CD4-positive, alpha-beta T cell treated with Interleukin-17A for 4 hours (primary cell): ENCODE results near the gene PFN1.
"Not testable (repeated sequence)": the region's sequence is repeated elsewhere in the genome, so short reads cannot be mapped to it uniquely, and the experiment has no call there.

Experiments used
- DNase-seq: peaks from one replicate; pipeline ENCODE4 v3.0.0-alpha.2; 2020; ENCODE audit warnings: mixed read lengths

Gene PFN1

DNA sequence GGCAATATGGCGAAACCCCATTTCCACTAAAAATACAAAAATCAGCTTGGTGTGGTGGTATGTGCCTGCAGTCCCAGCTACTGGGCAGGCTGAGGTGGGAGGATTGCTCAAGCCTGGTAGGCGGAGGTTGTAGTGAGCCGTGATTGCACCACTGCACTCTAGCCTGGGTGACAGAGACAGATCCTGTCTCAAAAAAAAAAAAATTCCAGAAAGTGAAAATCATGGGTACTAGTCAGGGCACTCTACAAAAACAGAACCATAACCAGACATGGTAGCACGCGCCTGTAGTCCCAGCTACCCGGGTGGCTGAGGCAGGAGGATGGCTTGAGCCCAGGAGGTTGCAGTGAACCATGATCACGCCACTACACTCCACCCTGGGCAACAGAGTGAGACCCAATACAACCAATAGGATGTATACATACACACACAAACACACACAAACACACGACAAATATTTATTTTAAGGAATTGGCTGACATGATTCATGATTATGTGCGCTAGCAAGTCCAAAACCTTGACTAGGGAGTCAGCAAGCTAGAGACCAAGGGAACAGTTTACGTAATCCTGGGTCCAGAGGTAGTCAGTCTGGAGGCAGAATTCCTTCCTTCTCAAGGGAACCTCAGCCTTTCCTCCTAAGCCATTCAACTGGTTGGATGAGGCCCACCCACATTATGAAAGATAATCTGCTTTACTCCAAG is 27.8 kb downstream of the PFN1 start:
- DNase-seq, result no peak

DNA sequence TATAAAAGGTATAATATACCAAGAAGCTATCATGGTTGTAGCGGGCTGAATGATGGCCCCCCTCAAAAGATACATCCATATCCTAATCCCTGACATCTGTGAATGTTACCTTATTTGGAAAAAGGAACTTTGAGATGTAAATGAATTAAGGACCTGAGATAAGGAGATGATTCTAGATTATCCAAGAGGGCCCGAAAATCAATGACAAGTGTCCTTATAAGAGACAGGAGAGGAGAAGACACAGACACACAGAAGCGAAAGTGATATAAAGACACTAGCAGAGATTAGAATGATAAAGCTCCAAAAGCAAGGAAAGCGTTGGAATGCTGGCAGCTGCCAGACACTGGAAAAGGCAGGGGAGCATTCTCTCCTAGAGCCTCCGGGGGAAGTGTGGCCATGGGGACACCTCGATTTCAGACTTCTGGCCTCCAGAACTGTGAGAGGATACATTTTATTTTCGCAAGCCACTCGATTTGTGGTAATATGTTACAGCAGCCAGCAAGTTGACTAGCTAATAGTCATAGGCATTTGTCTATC is 28.8 kb downstream of the PFN1 start:
- DNase-seq, result no peak

DNA sequence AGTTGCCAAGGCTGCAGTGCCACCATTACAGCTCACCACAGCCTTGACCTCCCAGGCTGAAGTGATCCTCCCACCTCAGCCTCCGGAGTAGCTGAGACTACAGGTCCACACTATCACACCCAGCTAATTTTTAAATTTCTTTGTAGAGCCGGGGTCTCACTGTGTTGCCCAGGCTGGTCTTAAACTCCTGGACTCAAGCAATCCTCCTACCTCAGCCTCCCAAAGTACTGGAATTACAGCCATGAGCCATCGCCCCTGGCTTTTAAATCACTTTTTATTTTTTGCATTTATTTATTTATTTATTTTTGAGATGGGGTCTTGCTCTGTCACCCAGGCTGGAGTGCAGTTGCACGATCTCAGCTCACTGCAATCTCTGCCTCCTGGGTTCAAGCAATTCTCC is 33.8 kb downstream of the PFN1 start:
- DNase-seq, result not testable (repeated sequence)

DNA sequence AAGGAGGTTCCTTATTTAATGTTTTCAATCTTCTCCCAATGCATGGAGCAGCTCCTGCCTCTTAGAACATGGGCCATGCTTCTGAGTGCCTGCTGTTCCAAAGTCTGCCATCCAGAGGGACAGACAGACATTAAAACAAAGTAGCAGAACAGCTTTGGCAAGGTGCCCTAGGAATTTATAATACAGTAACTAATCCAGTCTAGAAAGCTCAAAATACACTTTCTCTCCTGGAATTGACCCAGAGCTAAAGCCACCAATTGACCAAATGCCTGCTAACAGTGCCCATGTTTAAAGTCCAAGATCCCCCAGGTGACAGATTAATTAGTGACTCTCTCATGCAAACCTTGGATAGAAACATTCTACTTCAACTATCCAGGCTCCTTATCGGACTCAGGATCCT is 34.3 kb downstream of the PFN1 start:
- DNase-seq, result no peak

DNA sequence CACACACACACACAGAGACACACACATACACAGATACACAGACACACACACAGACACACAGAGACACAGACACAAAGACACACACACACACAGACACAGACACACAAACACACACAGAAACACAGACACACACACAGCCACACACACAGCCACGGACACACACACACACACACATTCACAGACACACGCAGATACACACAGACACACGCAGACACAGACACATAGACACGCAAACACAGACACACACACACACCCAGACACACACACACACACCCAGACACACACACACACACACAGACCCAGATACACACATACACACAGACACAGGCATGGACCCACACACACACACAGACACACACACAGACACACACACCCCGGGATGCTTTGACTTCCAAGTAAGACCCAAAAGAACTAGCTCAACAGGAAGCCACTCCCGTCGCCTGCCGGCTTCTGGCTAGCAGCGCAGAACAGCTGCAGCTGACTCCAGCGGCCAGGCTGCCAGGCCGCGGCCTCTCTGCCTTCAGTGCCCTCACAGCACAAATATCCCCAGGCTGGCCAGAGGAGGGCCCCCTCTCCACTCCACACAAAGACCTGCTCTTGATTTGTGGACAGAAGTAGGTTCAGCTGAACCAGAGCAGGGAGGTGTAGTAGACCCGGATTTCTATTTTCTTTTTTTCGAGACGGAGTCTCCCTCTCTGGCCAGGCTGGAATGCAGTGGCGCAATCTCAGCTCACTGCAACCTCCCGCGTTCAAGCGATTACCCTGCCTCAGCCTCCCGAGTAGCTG is 39.4 kb downstream of the PFN1 start:
- peak; percentile 80 for DNase-seq

DNA sequence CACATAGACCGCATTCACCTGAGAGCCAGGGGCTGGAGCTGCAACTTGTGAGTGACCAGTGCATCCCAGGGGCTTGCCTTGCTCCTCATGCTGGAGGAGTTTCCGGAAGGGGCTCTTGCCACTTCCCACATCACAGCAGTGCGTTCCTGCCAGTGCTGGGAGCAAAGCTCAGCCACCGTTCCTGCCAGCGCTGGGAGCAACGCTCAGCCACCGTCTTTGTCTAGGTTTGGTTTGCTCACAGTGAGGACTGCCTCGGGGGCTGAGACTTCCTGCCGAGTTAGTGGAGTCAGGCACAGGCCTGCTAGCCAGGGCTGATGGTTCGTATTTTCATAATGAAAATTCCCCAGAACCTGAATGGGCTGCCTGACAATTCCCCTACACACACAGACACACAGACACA is 40.0 kb downstream of the PFN1 start:
- peak; percentile 56 for DNase-seq

DNA sequence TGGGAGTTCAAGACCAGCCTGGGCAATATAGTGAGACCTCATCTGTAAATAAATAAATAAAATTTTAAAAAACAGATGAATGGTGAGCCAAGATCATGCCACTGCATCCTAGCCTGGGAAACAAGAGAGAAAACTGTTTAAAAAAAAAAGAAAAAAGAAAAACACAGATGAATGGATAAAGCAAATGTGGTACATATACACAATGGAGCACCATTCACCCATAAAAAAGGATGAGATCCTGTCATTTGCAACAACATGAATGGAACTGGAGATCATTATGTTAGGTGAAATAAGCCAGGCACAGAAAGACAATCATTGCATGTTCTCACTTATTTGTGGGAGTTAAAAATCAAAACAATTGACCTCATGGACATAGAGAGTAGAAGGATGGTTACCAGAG is 41.7 kb downstream of the PFN1 start:
- DNase-seq, result not testable (repeated sequence)

GRCh38 chr17:4903051-4903818 is 45.1 kb downstream of the PFN1 start, which contains the start of gene CHRNE:
CHRNE (minus strand) TSS chr17:4903098; CDS start chr17:4903063, 35 bp downstream.
- DNase-seq, result peak; percentile 84

GRCh38 chr17:4902540-4902939 is 45.8 kb downstream of the PFN1 start:
- DNase-seq, result no peak

GRCh38 chr17:4901648-4902344 is 46.5 kb downstream of the PFN1 start:
- DNase-seq, result peak; percentile 24

DNA sequence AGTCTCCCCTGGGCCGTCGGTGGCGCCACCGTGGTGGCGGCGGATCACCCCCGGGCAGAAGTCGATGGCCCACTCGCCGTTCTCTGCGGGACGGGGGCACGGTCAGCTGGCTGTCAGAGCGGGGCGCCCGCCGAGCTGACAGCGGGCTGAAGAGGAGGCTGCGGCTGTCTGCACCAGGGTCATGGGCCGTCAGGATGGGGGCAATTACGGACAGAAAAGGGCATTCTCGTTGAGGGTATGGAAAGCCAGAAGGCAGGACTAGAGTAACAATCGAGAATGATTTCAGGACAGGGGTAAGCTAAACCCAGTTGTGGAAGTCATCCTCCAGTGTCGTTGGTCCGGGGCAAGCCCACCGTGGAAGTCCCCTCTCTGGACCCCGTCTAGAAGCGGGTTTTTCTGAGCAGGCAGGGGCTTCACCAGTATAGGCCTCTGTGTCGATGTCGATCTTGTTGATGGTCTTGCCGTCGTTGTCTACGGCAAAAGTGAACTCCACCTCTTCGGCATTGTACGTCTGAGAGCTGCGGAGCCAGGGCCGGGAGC is 47.2 kb downstream of the PFN1 start:
- DNase-seq, result peak; percentile 11

GRCh38 chr17:4900231-4901107 is 47.9 kb downstream of the PFN1 start:
- DNase-seq, result peak; percentile 65

- peak; percentile 93 for DNase-seq
Measured at GRCh38 chr17:4899341-4900230, 48.7 kb downstream of the PFN1 start, which contains the start of gene C17orf107. C17orf107 (plus strand) TSS chr17:4899536; CDS start chr17:4899763, 227 bp downstream.

DNA sequence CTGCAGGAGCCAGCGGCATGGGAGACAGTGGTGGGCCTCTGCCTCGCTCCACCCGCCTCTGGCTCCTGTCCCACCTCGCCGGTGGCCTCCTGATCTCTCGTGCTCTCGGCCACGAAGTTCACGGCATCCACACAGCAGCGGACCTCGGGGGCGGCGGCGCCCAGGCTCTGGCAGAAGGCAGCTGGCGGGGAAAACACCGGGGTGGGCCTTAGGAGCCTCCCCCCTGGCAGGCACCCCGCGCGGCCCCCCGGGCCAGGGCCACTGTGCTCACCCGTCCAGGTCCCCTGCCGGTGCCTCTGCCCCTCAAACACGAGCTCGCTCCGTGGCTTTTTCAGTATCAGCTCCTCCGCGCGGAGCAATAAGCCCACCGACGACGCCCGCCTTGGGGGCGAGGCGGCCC is 49.4 kb downstream of the PFN1 start:
- DNase-seq, result no peak

DNA sequence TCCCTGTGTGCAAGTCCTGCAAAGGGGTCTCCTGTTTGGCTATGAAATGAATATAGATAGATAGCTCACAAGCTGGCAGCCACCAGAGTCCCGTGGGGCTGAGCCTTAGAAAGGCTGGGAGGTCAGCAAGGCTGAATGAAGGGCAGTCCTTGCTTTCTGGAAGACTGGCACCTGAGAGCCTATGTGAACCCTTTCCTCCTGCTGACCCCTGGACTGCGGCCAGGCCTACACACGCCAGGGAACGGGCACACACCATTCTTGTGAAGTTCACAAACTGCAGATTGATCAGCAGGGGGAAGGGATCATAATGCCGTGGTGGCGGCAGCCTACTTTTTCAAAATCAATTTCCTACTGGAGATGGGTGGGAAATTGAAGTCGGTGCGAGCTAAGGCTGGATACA is 50.0 kb downstream of the PFN1 start:
- no peak for DNase-seq

- no peak for DNase-seq
Measured at GRCh38 chr17:4897785-4898184, 50.5 kb downstream of the PFN1 start.

DNA sequence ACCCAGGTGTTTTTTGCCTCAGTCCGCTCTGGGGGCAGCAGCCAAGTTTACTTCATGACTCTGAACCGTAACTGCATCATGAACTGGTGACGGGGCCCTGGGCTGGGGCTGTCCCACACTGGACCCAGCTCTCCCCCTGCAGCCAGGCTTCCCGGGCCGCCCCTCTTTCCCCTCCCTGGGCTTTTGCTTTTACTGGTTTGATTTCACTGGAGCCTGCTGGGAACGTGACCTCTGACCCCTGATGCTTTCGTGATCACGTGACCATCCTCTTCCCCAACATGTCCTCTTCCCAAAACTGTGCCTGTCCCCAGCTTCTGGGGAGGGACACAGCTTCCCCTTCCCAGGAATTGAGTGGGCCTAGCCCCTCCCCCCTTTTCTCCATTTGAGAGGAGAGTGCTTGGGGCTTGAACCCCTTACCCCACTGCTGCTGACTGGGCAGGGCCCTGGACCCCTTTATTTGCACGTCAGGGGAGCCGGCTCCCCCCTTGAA is 51.1 kb downstream of the PFN1 start:
- DNase-seq, result no peak

GRCh38 chr17:4896332-4897197 is 51.8 kb downstream of the PFN1 start:
- no peak for DNase-seq
